Loucy (cell line): ENCODE data around the gene BMP6.

Experiments used
- H2AFZ ChIP-seq: fragments of 200-600 bp; sonication (generic); 2 replicates; pipeline ENCODE4 v1.6.0; 2016; ENCODE audit warnings: antibody characterized with exemption, mild to moderate bottlenecking, low read length, moderate library complexity
- H3F3A ChIP-seq: fragments of 200-600 bp; 2 replicates; pipeline ENCODE4 v1.6.0; 2016; ENCODE audit warnings: antibody characterized with exemption, low read depth, mild to moderate bottlenecking
- H3K27me3 ChIP-seq: fragments of 200-600 bp; sonication (generic); 2 replicates; pipeline ENCODE4 v1.6.1; 2014; ENCODE audit warnings: low read length, mild to moderate bottlenecking; ENCODE audit not compliant: insufficient read depth, poor library complexity, severe bottlenecking
- H3K36me3 ChIP-seq: fragments of 200-600 bp; sonication (generic); 2 replicates; pipeline ENCODE4 v1.6.1; 2016; ENCODE audit warnings: low read length; ENCODE audit not compliant: insufficient read depth
- H3K4me1 ChIP-seq: fragments of 200-600 bp; sonication (generic); 2 replicates; pipeline ENCODE4 v1.5.1; 2014; ENCODE audit warnings: low read length, mild to moderate bottlenecking; ENCODE audit not compliant: insufficient read depth, poor library complexity, severe bottlenecking
- H3K4me2 ChIP-seq: fragments of 200-600 bp; sonication (generic); 2 replicates; pipeline ENCODE4 v1.6.0; 2014; ENCODE audit warnings: antibody characterized with exemption, low read length, low read depth, mild to moderate bottlenecking; ENCODE audit not compliant: poor library complexity, severe bottlenecking
- H3K4me3 ChIP-seq: fragments of 200-600 bp; sonication (generic); 2 replicates; pipeline ENCODE4 v1.5.1; 2014; ENCODE audit warnings: low read length, mild to moderate bottlenecking, mixed read lengths; ENCODE audit not compliant: poor library complexity, severe bottlenecking
- H3K79me2 ChIP-seq: fragments of 200-600 bp; sonication (generic); 2 replicates; pipeline ENCODE4 v1.6.1; 2014; ENCODE audit warnings: low read length; ENCODE audit not compliant: insufficient read depth
- H3K9ac ChIP-seq: fragments of 200-600 bp; sonication (generic); 2 replicates; pipeline ENCODE4 v1.6.0; 2014; ENCODE audit warnings: mild to moderate bottlenecking, low read depth, low read length, moderate library complexity; ENCODE audit not compliant: poor library complexity, severe bottlenecking
- H3K9me2 ChIP-seq: fragments of 200-600 bp; sonication (generic); replicated peaks from 2 replicates; pipeline ENCODE4 v1.6.1; 2016; ENCODE audit warnings: low read depth, low read length, mixed read lengths
- H3K9me3 ChIP-seq: fragments of 200-600 bp; sonication (generic); 2 replicates; pipeline ENCODE4 v1.6.1; 2014; ENCODE audit warnings: mild to moderate bottlenecking, antibody characterized with exemption, low read length, low read depth; ENCODE audit not compliant: insufficient read depth
- H4K20me1 ChIP-seq: fragments of 200-600 bp; sonication (generic); 2 replicates; pipeline ENCODE4 v1.6.0; 2014; ENCODE audit warnings: antibody characterized with exemption, low read length, mild to moderate bottlenecking; ENCODE audit not compliant: insufficient read depth, poor library complexity, severe bottlenecking
- EZH2phosphoT487 ChIP-seq: fragments of 200-600 bp; IDR thresholded peaks from 2 replicates; pipeline ENCODE4 v1.6.1; 2018; ENCODE audit warnings: antibody characterized with exemption, mild to moderate bottlenecking, moderate library complexity, borderline replicate concordance
- TF ChIP-seq, protein P1 (sequence below): fragments of 200-600 bp; sonication (generic); conservative IDR thresholded peaks from 2 replicates; pipeline ENCODE4 v1.5.1; 2014; ENCODE audit warnings: mild to moderate bottlenecking, antibody characterized with exemption, low read length

Gene BMP6

DNA sequence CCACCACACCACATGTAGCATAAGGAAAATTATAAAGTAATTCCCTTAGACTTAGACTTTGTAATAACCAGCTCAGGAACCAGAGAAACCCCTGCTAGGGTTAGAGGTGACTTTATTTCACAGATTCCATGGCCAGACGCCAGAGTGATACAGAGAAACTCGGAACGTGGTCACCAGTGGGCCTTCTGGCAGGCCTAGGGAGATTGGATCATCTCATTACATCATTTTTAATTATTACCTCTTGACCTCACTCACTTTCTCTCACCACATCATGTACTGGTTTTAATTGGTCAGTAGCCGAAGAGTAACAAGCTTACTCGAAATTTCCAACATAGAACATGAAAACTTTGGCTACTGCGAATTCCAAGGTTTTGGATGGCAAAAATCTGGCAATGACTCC, 72.9 kb downstream of the BMP6 start:
- TF ChIP-seq EZH2phosphoT487 = no peak
- TF ChIP-seq, protein P1, sequence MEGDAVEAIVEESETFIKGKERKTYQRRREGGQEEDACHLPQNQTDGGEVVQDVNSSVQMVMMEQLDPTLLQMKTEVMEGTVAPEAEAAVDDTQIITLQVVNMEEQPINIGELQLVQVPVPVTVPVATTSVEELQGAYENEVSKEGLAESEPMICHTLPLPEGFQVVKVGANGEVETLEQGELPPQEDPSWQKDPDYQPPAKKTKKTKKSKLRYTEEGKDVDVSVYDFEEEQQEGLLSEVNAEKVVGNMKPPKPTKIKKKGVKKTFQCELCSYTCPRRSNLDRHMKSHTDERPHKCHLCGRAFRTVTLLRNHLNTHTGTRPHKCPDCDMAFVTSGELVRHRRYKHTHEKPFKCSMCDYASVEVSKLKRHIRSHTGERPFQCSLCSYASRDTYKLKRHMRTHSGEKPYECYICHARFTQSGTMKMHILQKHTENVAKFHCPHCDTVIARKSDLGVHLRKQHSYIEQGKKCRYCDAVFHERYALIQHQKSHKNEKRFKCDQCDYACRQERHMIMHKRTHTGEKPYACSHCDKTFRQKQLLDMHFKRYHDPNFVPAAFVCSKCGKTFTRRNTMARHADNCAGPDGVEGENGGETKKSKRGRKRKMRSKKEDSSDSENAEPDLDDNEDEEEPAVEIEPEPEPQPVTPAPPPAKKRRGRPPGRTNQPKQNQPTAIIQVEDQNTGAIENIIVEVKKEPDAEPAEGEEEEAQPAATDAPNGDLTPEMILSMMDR = no peak
- no peaks in the 10 kb centered on the region for H4K20me1 ChIP-seq

DNA sequence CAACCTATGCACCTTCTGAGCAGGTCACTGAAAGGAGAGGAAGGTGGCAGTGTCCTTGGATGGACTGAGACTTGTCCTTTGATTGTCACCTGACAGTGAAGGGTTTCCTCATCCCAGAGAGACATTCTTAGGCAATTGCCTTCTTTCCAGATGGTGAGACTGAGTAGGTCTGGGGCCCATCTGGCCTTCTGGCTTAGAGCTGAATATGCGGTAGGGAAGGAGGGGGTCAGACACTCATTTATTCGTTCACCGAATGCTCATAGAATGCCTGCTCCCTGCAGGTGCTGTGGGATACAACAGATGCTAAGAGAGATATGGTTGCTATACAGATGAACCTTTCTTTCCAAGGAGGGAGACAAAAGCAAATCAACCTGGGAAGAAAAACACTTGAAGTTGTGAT, 76.8 kb downstream of the BMP6 start:
- H3K9me2 ChIP-seq = no peaks in the 10 kb centered on the region
- H2AFZ ChIP-seq = no peak overlapping the region
- no peaks in the 10 kb centered on the region for H4K20me1 ChIP-seq
- no peak overlapping the region for H3K4me3 ChIP-seq
- no peaks in the 10 kb centered on the region for H3K36me3 ChIP-seq
- TF ChIP-seq, protein P1 = no peak
- no peak for TF ChIP-seq EZH2phosphoT487
- H3K79me2 ChIP-seq = no peaks in the 10 kb centered on the region
- no peaks in the 10 kb centered on the region for H3K4me1 ChIP-seq
- no peak overlapping the region for H3K4me2 ChIP-seq
- no peaks in the 10 kb centered on the region for H3F3A ChIP-seq
- no peaks in the 10 kb centered on the region for H3K27me3 ChIP-seq
- no peak overlapping the region for H3K9ac ChIP-seq
- H3K9me3 ChIP-seq = no peaks in the 10 kb centered on the region

More for the DNA sequence above, 72.9 kb downstream of the BMP6 start:
- H3K9me3 ChIP-seq = no peaks in the 10 kb centered on the region
- H3K4me3 ChIP-seq = no peak overlapping the region
- H3K4me1 ChIP-seq = no peaks in the 10 kb centered on the region
- H3K79me2 ChIP-seq = no peaks in the 10 kb centered on the region
- H3F3A ChIP-seq = no peaks in the 10 kb centered on the region
- no peaks in the 10 kb centered on the region for H3K36me3 ChIP-seq
- no peaks in the 10 kb centered on the region for H3K9me2 ChIP-seq
- no peak overlapping the region for H2AFZ ChIP-seq
- H3K4me2 ChIP-seq = no peak overlapping the region
- H3K9ac ChIP-seq = no peak overlapping the region
- H3K27me3 ChIP-seq = no peaks in the 10 kb centered on the region

DNA sequence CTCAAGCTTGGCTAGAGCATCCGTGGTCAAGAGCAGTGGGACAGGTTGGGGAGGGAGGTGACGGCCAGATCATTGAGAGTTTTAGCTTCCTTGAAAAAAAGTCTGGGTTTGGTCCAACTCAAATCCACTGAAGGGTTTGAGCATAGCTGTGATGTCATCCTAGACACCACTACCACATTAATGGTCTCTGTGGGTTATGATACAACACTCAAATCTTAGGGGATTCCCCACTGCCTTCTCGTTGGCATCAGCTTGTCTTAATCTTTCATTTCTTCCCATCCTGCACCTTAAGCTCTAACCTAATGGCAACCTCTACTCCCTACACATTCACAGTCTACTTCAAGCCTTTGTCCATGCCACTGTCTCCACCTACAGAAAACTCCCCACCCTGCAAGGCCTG, 77.3 kb downstream of the BMP6 start:
- H3K9me3 ChIP-seq = no peaks in the 10 kb centered on the region
- H3K9me2 ChIP-seq = no peaks in the 10 kb centered on the region
- H3K4me2 ChIP-seq = no peak overlapping the region
- H3K79me2 ChIP-seq = no peaks in the 10 kb centered on the region
- no peaks in the 10 kb centered on the region for H3F3A ChIP-seq
- H3K4me3 ChIP-seq = no peak overlapping the region
- no peak overlapping the region for H3K9ac ChIP-seq
- no peaks in the 10 kb centered on the region for H4K20me1 ChIP-seq
- H3K36me3 ChIP-seq = no peaks in the 10 kb centered on the region
- no peak overlapping the region for H2AFZ ChIP-seq
- TF ChIP-seq, protein P1 = no peak
- no peak for TF ChIP-seq EZH2phosphoT487
- H3K27me3 ChIP-seq = no peaks in the 10 kb centered on the region
- no peaks in the 10 kb centered on the region for H3K4me1 ChIP-seq
